Central memory CD4-positive, alpha-beta T cell (primary cell): Measurements from ENCODE around the gene ZNF222.

ENCODE experiments used
- DNase-seq: peaks from one replicate; pipeline ENCODE4 v3.0.0; 2022

Gene ZNF222

DNA sequence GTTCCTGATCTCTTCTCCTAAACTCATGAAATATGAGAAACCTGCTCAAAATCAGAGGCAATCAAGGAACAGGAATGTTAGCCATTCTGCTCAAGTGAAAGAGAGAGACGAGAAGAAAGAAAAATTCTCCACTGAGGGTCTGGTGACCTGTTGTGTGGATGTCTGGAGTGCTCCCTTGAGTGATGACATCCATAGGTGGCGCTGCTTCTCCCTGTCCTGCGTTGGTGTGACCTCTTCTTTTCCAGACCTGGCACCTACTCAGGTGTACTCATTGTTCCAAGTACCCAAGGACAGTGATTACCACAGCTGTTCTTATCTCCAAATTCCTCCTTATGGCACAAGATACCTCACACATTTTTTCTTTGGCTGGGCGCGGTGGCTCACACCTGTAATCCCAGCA is 30.7 kb downstream of the ZNF222 start:
- DNase-seq: no peak

DNA sequence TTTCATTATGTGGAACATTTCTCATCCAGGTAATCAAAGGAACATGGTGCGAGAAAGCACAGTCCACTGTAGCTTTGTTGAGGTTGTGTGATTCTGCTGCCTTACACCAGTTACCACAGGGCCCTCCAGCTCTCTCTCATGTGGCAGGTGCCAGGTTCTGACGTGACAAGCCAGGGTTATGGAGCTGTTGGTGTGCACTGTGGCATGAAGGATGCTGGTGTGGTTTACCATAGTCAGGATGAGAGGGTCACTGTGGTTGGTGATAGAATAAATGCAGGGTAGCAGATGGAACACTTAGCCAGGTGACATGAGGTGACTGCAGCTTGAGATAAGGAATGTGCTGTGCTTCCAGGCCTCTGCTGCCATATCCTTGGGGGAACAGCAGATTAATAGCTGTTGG is 34.0 kb downstream of the ZNF222 start:
- no peak for DNase-seq

DNA sequence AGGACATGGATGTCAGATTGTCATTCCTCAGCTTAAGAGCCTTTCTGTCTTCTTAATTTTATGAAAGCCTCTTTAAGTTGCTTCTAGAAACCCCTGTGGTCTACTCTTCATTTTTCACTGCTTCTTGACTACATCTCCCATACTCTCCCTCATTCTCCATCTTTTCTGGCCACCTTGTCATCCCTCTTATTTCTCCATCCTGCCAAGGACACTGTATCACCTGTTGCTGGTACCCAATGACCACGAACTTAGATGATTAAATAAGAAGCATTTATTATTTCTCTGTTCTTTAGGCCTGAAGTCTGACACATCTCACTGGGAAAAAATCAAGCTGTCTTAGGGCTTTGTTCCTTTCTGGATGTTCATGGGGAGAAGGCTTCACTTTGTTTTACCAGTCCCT is 35.9 kb downstream of the ZNF222 start:
- DNase-seq: no peak

DNA sequence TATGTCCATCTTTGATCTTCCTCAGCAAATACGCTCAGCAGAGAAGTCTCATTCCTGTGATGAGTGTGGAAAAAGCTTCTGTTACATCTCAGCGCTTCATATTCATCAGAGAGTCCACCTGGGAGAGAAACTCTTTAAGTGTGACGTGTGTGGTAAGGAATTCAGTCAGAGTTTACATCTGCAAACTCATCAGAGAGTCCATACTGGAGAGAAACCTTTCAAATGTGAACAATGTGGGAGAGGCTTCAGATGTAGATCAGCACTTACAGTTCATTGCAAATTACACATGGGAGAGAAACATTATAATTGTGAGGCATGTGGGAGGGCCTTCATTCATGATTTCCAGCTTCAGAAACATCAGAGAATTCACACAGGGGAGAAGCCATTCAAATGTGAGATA is 41.1 kb downstream of the ZNF222 start:
- no peak for DNase-seq

DNA sequence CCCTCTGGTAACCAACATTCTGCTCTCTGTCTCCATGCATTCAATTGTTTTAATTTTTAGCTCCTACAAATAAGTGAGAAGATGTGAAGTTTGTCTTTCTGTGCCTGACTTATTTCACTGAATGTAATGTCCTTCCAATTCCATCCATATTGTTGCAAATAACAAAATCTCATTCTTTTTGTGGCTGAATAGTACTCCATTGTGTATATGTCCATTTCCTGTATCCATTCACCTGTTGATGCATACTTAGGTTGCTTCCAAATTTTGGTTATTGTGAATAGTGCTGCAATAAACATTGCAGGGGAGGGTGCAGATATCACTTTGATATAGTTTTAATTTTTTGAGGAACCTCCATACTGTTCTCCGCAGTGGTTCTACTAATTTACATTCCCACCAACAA is 44.2 kb downstream of the ZNF222 start:
- DNase-seq: no peak

DNA sequence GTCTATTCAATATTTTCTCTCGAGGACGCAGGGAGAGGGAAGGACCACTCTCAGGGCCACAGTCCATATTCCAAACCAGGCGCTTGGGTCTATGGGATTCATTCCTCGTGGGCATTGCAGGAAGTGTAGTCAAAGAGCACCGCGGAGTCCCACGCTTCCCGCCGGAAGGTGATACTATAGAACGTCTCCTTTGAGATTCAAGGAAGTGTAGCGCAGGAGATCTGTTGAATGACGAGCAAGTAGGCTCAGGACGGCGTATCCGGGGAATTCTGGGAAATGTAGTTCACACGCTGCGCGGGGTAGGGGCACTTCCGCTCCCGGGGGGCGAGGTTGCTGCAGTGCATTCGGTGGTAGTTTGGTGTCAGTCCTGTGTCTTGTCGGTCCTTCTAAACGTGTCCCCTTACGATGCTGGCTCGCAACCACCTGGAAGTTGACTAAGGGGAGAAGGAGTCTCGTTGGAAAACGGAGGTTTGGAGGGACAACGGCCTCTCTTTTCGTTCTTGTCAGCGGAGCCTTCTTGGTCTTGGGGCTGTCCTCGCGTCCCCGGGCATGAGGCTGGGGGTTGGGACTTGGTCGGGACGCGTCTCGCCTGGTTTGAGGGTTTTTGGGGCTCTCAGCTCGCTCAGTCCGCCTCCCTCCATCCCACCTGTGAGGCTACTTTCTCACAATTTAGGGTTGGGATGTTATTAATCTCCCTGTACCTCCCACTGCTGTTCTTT is 46.8 kb downstream of the ZNF222 start, which contains the start of gene ZNF284:
ZNF284 (plus strand) TSS at position 336 of the 719 bp plus-strand sequence. CDS start 4,231 bp downstream, outside the sequence.
- DNase-seq: peak; percentile 82

DNA sequence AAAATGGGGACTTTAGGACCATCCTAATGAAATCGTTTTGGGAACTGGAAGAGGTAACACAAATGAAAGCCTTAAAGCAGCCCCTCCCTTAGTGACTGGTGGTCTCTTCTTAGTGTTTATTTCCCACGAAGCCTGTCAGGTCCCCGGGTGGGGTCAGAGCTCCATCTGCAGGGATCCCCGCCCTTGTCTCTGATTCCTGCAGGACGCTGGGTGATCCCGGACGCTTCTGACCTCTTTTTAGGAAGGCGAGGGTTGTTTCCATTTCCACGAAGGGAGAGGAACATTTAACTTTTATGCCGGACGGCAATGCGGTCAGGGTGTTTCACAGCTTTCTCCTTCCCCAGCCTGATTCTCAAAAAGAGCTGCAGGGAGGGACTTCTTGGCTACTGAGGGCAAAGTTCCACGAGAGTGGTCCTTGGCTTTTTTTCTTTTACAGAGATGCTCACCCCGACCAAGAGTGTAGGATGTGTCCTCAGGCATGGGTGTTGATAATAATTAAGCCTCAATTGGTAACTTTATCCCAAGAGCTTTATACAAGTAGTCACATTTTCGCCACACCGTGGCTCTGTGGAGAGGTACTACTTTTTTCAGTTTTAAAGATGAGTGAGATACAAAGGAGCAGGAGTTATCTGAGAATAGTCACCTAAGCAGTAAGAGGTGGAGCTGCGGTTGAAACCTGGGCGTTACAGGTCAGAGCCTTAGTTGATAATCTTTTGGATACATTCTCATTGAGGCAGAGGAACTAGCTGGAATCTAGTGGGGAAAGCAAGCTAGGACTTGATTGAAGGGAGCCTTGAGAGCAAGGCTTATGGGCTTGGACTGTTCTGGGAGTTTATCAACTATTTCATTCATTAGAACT is 47.6 kb downstream of the ZNF222 start:
- DNase-seq: no peak

DNA sequence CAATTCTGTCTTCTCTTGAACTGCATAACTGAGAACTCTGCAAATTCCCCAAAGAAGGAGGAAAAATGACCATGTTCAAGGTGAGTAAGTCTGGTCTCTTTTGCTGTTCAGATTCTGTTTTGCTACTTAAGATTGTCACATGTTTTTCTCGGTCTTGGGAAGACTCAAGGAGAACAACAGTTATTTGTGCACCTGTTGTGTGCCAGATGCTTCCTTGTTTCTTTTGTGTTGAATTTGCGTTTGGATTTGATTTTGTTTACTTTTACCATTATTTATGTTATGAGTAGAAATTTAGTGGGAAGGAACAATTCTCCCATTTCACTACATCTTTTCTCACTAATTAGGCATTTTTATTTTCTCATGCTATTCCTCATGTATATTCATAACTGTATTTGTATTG is 51.1 kb downstream of the ZNF222 start:
- DNase-seq: no peak
